ENCODE data around the gene LRRC53.

Gene LRRC53

DNA sequence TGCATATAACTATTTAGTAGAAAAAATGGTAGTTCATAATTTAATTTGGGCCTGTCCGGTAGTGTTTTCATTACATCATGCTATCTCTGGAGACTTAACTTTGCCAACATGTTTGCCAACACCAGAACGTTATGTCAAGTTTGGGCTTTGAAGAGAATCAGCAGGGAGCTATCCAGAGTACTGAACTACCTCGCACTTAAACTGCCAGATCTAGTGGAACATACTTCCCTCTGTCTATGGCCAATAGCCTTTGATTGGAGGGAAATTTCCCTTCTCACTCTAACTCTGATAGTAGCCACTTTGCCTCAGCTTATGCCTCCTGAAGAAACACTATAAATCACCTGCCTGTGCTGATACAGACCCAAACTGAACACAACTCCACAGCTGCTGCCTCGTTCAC, 10.0 kb downstream of the LRRC53 start:
- DNase-seq, result peak in 1 of 3 experiments; percentile 13

GRCh38 chr1:74498901-74499300, 13.5 kb downstream of the LRRC53 start:
- DNase-seq, result no peak

DNA sequence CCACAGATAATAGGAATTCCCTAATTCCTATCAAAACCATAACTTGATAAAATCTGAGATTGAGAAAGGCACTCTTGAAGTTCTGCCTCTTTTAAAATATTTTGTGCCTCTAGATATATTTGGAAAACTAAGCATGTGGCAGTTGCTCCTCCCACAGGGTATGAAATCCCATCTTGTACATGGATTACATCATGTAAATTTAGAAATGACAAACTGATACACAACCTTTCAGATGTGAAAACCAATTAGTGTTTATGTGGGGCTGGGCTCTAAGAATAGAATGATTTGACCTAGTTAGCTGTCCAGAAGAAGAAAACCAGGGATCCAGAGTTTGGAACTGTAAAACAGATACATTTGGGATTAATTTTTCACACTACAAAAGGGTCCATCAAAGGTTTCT, 15.7 kb downstream of the LRRC53 start:
- no peak for DNase-seq

DNA sequence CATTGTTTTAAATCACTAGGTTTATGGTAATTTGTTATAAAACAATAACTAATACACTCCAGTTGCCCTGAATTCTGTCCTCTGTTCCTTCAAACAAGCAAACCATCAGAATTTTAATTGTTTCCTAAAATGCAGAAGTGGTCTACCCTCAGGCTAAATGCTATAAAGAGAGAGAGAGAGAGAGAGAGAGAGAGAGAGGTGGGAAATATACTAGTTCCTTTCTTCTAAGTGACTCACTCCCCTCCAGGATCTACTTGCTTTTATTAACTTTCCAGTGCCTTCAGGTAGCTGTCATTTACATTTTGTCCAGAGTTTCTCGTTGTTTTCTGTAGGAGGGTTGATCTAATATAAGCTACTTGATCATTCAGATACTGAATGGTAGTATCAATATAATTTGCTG, 26.4 kb downstream of the LRRC53 start:
- DNase-seq, result no peak

- DNase-seq, result no peak
Observed at GRCh38 chr1:74485622-74486021, 26.8 kb downstream of the LRRC53 start.

DNA sequence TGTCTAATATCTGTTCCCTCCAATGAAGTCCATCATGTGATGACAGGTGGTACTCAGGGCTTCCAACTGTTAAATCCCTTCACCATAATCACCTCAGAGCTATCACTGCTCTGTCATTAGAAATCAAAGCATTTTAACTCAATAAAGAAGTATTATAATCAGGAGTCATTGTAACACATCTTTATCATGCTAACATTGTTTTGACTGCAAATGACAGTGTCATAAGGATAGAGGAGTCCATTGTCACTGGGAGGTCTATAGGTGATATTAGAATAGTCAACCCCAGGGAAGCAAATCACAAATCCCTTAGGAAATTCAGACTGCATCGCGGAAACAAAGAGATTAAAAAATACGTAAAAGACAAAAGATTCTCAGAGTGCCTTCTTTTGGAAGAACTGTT, 30.8 kb downstream of the LRRC53 start:
- DNase-seq, result peak in 1 of 3 experiments; percentile 35

DNA sequence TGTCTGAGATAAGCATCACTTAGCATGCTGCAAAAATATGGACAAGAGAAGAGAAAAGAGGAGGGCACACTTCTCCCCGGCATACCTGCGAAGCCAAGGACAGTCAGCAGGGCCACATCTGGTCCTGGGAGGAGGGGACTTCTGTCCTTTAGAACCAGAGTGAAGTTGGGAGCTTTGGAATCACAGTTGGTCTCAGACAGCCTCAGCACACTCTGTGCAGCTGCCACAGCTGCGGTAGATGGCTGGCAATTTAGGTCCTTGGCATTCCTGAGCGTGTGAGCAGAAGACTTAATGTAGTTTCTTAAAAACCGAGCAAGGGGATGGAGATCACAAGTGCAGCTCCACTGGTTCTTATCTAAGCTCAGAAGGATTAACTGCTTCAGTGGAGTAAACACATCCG, 32.3 kb downstream of the LRRC53 start:
- DNase-seq, result no peak

DNA sequence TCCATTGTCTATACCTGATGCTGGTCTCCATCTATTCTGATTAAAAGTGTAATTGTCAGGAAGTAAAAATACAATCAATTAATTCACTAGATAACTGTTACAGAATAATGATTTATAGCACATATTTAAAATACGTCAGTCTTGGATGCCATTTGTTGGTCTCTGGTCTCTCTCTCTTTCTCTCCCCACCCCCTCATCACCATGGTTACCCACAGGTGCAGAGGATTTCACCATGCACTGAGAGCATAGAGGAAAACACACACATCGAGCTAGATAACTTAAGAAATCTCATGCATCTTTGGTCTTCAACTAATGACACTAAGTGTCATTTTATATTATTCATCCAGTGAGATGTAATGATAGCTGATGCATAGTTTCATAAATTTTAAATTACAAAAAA, 33.4 kb downstream of the LRRC53 start:
- DNase-seq, result peak in 2 of 3 experiments; percentile 44 to 77

DNA sequence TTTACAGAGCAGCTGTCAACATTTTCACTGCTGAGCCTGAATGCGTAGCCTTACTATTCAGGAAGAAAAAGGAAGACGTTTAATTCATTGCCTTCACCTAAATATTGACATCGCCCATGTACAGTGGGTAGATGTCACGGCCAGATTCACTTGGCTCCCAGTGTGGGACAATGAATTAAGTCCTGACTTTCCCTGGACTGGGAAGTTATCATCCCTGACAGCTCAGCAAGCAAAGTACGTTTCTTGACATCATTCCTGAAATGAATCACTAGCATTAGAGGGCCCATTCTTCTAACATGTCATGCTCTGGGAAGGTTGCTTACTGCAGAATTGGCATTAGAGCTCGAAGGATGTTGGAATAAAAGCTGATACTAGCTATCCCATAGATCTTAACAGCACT, 37.8 kb downstream of the LRRC53 start:
- no peak for DNase-seq

GRCh38 chr1:74471470-74471869, 40.9 kb downstream of the LRRC53 start:
- DNase-seq, result no peak

DNA sequence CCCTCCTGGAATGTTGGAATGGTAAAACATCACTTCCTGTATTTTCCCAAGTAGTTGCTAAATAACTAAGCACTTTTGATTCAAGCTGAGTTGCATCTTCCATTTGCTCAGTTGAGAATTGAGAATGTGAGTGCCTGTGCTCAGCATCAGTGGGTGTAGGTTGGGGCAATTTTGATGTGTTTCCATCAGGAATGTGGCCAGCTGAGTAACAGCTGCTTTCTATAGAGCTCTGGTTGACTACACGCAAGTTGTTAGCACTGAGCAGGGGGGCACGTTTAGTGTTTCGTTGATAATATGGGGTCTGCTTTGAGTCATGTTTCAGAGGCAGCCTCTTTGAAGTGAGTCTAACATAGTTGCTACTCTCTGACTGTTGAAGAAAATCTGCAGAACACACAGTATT, 41.5 kb downstream of the LRRC53 start:
- DNase-seq, result no peak

- DNase-seq, result no peak
Observed at GRCh38 chr1:74470251-74470650, 42.2 kb downstream of the LRRC53 start.

GRCh38 chr1:74468982-74469603, 43.3 kb downstream of the LRRC53 start:
- peak; percentile 30 to 85 (median 59) for DNase-seq

DNA sequence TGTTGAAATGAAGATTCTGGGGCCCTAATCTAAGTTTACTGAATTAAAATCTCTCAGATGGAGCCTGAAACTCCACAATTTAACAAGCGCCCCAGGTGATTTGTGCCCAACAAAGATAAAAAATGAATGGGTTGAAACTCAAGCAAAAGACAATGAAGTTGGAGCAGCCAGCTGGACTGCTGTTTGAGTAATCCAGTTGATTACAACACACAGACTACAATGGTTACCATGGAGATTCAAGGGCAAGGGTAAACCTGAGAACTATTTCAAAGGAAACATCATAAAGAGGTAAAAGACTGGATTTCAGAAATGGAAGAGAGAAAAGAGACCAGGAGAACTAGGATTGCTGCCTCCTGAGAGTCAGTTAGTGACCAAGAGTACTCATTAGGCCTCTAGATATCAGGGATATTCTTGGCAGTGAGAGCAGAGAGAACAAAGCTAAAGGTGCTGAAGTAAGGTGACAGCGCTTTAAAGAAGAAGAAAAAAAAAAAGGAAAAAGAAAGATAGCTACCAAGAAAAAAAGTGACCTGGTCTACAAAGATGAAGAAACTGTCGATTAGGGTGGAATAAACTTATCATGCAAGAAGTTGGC, 44.5 kb downstream of the LRRC53 start:
- peak in 2 of 3 experiments; percentile 59 to 85 for DNase-seq

GRCh38 chr1:74465193-74465681, 47.2 kb downstream of the LRRC53 start:
- DNase-seq, result no peak

GRCh38 chr1:74464037-74464436, 48.4 kb downstream of the LRRC53 start:
- no peak for DNase-seq

DNA sequence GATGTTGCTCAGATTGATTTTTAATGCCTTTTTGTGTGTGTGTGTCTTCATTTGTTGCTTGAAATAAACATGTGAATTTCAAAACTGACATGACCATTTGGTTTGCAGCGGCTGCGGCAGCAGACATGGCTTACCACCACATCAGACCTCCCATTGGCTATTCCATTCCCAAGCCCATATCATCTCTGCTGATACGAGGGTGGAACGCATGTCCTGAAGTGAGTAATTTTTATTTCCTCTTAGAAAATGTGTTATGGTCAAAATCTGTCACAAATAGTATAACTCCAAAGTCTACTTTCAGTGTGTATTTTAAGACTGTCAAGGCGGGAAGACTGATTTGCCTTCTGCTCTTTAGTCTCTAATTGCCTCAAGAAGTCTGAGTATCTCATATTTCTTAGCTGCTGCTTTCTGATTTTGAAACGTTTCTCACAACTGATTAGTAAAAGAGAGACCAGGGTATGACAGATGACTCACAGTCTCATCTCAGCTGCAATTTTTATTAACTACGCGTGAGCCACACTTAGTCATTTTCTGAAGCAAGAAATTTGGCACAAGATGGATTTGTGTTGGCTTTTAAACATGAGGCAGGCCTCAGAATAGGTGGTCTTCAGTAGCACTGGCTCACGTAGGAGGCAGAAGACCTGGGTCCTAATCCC, 49.0 kb downstream of the LRRC53 start:
- DNase-seq, result no peak

- peak in 1 of 3 experiments; percentile 25 for DNase-seq
Observed at GRCh38 chr1:74457253-74457652, 55.2 kb downstream of the LRRC53 start.

DNA sequence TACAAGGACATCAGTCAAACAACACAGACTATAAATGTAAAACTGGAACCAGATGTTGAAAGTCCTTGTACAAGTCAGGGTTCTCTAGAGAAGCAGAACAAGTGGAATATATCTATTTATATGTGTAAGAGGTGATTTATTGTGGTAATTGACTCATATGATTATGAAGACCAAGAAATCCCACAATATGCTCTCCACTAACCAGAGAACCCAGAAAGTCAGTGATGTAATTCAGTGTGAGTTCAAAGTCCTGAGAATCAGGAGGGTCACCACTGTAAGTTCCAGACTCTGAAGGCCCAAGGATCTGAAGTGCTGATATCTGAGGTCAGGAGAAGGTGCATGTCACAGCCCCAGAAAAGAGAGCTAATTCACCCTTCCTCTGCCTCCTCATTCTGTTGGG, 57.0 kb downstream of the LRRC53 start:
- DNase-seq, result no peak

DNA sequence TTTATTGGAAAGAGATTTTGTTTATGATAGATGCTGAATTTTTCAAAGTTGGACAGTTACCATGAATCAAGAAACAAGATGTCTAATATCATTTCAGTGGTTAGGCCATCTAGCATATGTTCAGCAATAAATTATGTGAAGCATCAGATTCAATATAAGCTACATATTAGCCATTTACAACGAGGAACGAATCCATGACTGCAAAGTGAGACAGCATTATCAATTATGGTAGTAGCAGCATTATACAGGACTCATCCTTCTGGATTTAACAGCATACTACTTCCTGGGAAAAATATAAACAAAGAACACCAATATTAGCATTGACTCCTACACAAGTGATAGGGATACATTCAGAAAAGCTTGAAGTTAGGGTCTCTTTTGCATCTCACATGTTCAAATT, 59.1 kb downstream of the LRRC53 start:
- DNase-seq, result no peak

- no peak for DNase-seq
Observed at GRCh38 chr1:74452035-74452434, 60.4 kb downstream of the LRRC53 start.

DNA sequence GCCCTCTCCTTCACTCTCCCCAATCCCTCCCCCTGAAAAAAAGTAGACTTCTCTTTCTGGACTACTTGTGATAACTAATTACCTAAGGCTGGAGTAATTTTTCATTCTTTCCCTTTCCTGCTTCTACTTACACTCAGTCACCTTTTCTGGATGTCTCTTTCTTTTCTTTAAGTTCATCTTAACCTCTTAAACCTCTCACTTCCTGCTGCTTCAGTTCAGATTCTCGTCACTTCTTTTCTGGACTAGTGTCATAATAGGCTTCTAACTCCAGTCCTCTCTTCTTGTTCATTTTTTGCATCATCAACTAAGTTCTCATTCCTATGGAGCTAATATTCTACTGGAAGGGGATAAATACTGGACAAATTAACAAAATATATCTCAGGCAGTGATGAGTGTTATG, 75.4 kb downstream of the LRRC53 start:
- DNase-seq, result peak in 1 of 3 experiments; percentile 54

DNA sequence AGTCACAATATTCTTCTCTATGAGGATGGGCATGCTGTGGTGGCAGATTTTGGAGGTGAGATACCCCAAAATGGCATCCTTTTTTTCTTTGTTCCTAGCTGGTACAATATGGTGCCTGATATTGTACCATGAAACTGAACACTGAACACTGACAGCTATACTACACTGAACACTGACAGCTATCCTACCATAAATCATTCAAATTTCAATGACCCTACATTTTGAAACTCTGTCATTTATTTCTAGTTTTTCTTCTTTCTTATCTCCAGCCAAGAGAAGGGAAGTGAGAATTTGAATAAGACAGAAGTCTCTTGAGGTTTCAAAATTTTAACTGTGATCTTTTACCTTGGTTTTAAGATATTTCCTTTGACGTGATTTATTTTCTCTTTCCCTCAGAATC, 76.3 kb downstream of the LRRC53 start:
- DNase-seq, result peak in 1 of 3 experiments; percentile 61

- no peak for DNase-seq
Observed at GRCh38 chr1:74434321-74434720, 78.1 kb downstream of the LRRC53 start.
